ENCODE results near the gene GPR146.
A peak's percentile ranks its signal among the peaks of the same experiment; 100 is the strongest.

Gene GPR146

GRCh38 chr7:1080921-1081255 lies 36.5 kb downstream of the GPR146 start:
- no peak for DNase-seq

- no peak for DNase-seq
Measured at GRCh38 chr7:1081336-1081735, 37.0 kb downstream of the GPR146 start.

- DNase-seq: peak; percentile 28
Measured at GRCh38 chr7:1081931-1082401, 37.6 kb downstream of the GPR146 start.

- no peak for DNase-seq
Measured at GRCh38 chr7:1083729-1084657, 39.6 kb downstream of the GPR146 start.

GRCh38 chr7:1085266-1085665 lies 40.9 kb downstream of the GPR146 start:
- DNase-seq: no peak

- no peak for DNase-seq
Measured at GRCh38 chr7:1085910-1086421, 41.6 kb downstream of the GPR146 start.

GRCh38 chr7:1086588-1087464 lies 42.5 kb downstream of the GPR146 start:
- peak; percentile 7 for DNase-seq

- no peak for DNase-seq
Measured at GRCh38 chr7:1087465-1087814, 43.1 kb downstream of the GPR146 start.

- DNase-seq: no peak
Measured at GRCh38 chr7:1087952-1088920, 43.9 kb downstream of the GPR146 start, which contains the start of gene GPER1. TSS of gene GPER1 (plus strand) at chr7:1088113. CDS start at chr7:1091729, 3,616 bp downstream.

GRCh38 chr7:1090236-1090635 lies 45.9 kb downstream of the GPR146 start:
- DNase-seq: no peak

- DNase-seq: no peak
Measured at GRCh38 chr7:1090686-1091643, 46.6 kb downstream of the GPR146 start.

GRCh38 chr7:1091644-1092027 lies 47.3 kb downstream of the GPR146 start:
- DNase-seq: no peak

- no peak for DNase-seq
Measured at GRCh38 chr7:1092161-1092632, 47.9 kb downstream of the GPR146 start.

GRCh38 chr7:1092806-1093501 lies 48.6 kb downstream of the GPR146 start:
- DNase-seq: no peak

GRCh38 chr7:1093502-1093843 lies 49.1 kb downstream of the GPR146 start:
- DNase-seq: no peak

GRCh38 chr7:1093916-1094508 lies 49.7 kb downstream of the GPR146 start:
- no peak for DNase-seq

- no peak for DNase-seq
Measured at GRCh38 chr7:1094870-1095269, 50.5 kb downstream of the GPR146 start.

- DNase-seq: no peak
Measured at GRCh38 chr7:1095621-1096155, 51.3 kb downstream of the GPR146 start.

Data from NCI-H345 (cell line).